HepG2 (cell line): ENCODE measurements around the gene ARFGEF3. TPM values are rescaled to one million over a fixed set of nuclear protein-coding genes. Genes with fewer than 3 reads are reported as not detected.
A peak's percentile ranks its signal among the peaks of the same experiment; 100 is the strongest.

Experiments
- ATAC-seq: fragments of 200-7000 bp; cut with Tn5 transposase; 3 replicates; pipeline ENCODE4 v1.9.1; 2020; ENCODE audit warnings: mild to moderate bottlenecking, moderate library complexity
- BruUV-seq: library from RNA; stranded (reverse); fragments of 400-500 nt; replicated peaks from 2 replicates; lab custom pipeline; 2021; lab: Mats Ljungman, UMichigan
- CTCF ChIA-PET: fragments of 300-600 bp; formaldehyde crosslinking; extraction: SDS; loops from one replicate; lab custom pipeline; 2021; ENCODE audit warnings: low total read pairs, inconsistent platforms, low intra/inter-chr PET ratio; lab: Yijun Ruan, JAX
- POLR2A ChIA-PET: fragments of 350-600 bp; sonication (Branson Sonifier 250); formaldehyde crosslinking; loops from one replicate; lab custom pipeline; 2020; ENCODE audit warnings: antibody characterized with exemption, inconsistent platforms; lab: Yijun Ruan, JAX
- DNase-seq: peaks from one replicate; pipeline ENCODE4 v3.0.0-alpha.2; 2015; ENCODE audit warnings: low spot score
- FAIRE-seq: peaks from 3 replicates; lab custom pipeline; 2011; peaks lifted over from hg19 to GRCh38; lab: Jason Lieb, UNC
- H2AFZ ChIP-seq: one replicate; pipeline ENCODE4 v1.6.1; 2011; ENCODE audit warnings: low read length, inconsistent platforms
- H3K27ac ChIP-seq: fragments of 300-600 bp; 3 replicates; pipeline ENCODE4 v1.8.0; 2011; ENCODE audit warnings: mixed run types, mild to moderate bottlenecking, mixed read lengths, low read length, inconsistent platforms; ENCODE audit not compliant: insufficient read depth; ENCODE audit errors: extremely low read length
- H3K27me3 ChIP-seq, 2 experiments: fragments of 200-600 bp in 1 of 2; 2 replicates in 1 of 2; 3 replicates in 1 of 2; pipeline versions ENCODE4 v1.6.0 to v1.8.0; 2011; ENCODE audit warnings: low read length in 2 of 2, mild to moderate bottlenecking in 2 of 2, moderate library complexity in 2 of 2, inconsistent platforms in 1 of 2; ENCODE audit not compliant: insufficient read depth in 2 of 2, control insufficient read depth in 1 of 2
- H3K36me3 ChIP-seq, 2 experiments: fragments of 200-600 bp in 1 of 2; replicated peaks in 1 of 2; 2 replicates in 1 of 2; 3 replicates in 1 of 2; pipeline versions ENCODE4 v1.5.1 to v1.8.0; 2011; ENCODE audit warnings: low read length in 2 of 2, inconsistent platforms in 1 of 2; ENCODE audit not compliant: insufficient read depth in 2 of 2, control insufficient read depth in 1 of 2
- H3K4me1 ChIP-seq: 2 replicates; pipeline ENCODE4 v1.5.1; 2012; ENCODE audit warnings: low read length, inconsistent platforms; ENCODE audit not compliant: insufficient read depth
- H3K4me2 ChIP-seq: 2 replicates; pipeline ENCODE4 v1.6.0; 2011; ENCODE audit warnings: low read depth, low read length, inconsistent platforms
- H3K4me3 ChIP-seq, 3 experiments: fragments of 200-600 bp in 1 of 3; sonication (generic), shearing (Covaris generic) in 1 of 3; replicated peaks in 1 of 3; 2 replicates each; pipeline ENCODE4 v1.5.1; 2011 to 2016; ENCODE audit warnings: low read length in 3 of 3, inconsistent platforms in 2 of 3, low read depth in 2 of 3, mild to moderate bottlenecking in 2 of 3, control low read depth in 1 of 3, mixed read lengths in 1 of 3; ENCODE audit not compliant: insufficient read depth in 1 of 3
- H3K79me2 ChIP-seq: one replicate; pipeline ENCODE4 v1.6.1; 2011; ENCODE audit warnings: low read length, inconsistent platforms; ENCODE audit not compliant: insufficient read depth
- H3K9ac ChIP-seq: 2 replicates; pipeline ENCODE4 v1.6.0; 2011; ENCODE audit warnings: mild to moderate bottlenecking, low read depth, low read length, inconsistent platforms; ENCODE audit not compliant: insufficient read depth
- H3K9me3 ChIP-seq: 2 replicates; pipeline ENCODE4 v1.5.1; 2012; ENCODE audit warnings: mild to moderate bottlenecking, low read length
- H4K20me1 ChIP-seq: 2 replicates; pipeline ENCODE4 v1.6.0; 2011; ENCODE audit warnings: inconsistent platforms, mild to moderate bottlenecking, low read length, moderate library complexity; ENCODE audit not compliant: insufficient read depth
- ATF1 ChIP-seq: IDR thresholded peaks from 2 replicates; pipeline ENCODE4 v1.6.1; 2016; ENCODE audit warnings: mild to moderate bottlenecking, control low read depth
- DMAP1 ChIP-seq: IDR thresholded peaks from 2 replicates; pipeline ENCODE4 v1.6.1; 2016
- FOXA3 ChIP-seq: IDR thresholded peaks from 2 replicates; pipeline ENCODE4 v1.6.1; 2016; ENCODE audit warnings: missing genetic modification reagents, missing compliant biosample characterization
- HNF4A ChIP-seq: sonication (generic); formaldehyde crosslinking; IDR thresholded peaks from 2 replicates; pipeline ENCODE4 v1.4.0; 2020; ENCODE audit warnings: missing genetic modification reagents
- SUZ12 ChIP-seq: fragments of 150-350 bp; IDR thresholded peaks from 2 replicates; pipeline ENCODE4 v1.6.1; 2014; ENCODE audit warnings: low read depth, low read length
- ZNF331 ChIP-seq: sonication (generic); formaldehyde crosslinking; IDR thresholded peaks from 2 replicates; pipeline ENCODE4 v1.4.0; 2020; ENCODE audit warnings: missing genetic modification reagents
- ZNF337 ChIP-seq: sonication (generic); formaldehyde crosslinking; IDR thresholded peaks from 2 replicates; pipeline ENCODE4 v1.5.1; 2020; ENCODE audit warnings: missing genetic modification reagents, low read depth, mild to moderate bottlenecking, borderline replicate concordance
- ZNF614 ChIP-seq: IDR thresholded peaks from 2 replicates; pipeline ENCODE4 v1.6.1; 2018; ENCODE audit warnings: missing biosample characterization, missing genetic modification reagents, inconsistent platforms, borderline replicate concordance
- ZNF644 ChIP-seq: IDR thresholded peaks from 2 replicates; pipeline ENCODE4 v1.6.1; 2016; ENCODE audit warnings: low read depth
- WGBS: methylation state at CpG from one replicate; pipeline ENCODE4 v1.1.6; 2017; ENCODE audit warnings: low lambda C conversion rate; 5-methylcytosine and 5-hydroxymethylcytosine counted together
- in situ Hi-C: cut with HindIII; loops from 2 replicates; pipeline ENCODE4 v1.10.0; 2017; ENCODE audit warnings: low pct_unique_long_range_greater_than_20kb; ENCODE audit not compliant: extremely low pct_ligation_motif_present
- intact Hi-C: fragments of 100-400 bp; cut with micrococcal nuclease; formaldehyde crosslinking; loops from one replicate; pipeline ENCODE4 v1.10.0; 2022; ENCODE audit not compliant: unreplicated experiment
- polyA plus RNA-seq, 8 experiments: library from polyadenylated mRNA; depleted of rRNA in 3 of 8; stranded (reverse) in 7 of 8; unstranded in 1 of 8; fragments of >200 nt; fragmentation: Illumina TruSeq in 4 of 8; extraction: Trizol in 4 of 8; gene quantifications; 2 replicates each; pipeline versions ENCODE4 v1.2.1 to v1.2.3, GENCODE V29; 2011 to 2016; ENCODE audit warnings: low read depth in 4 of 8, missing spikeins in 1 of 8, mixed read lengths in 1 of 8; ENCODE audit not compliant: insufficient read depth in 1 of 8
- total RNA-seq, 5 experiments: library from RNA; depleted of rRNA; stranded (reverse); fragments of >200 nt; fragmentation: Illumina TruSeq; extraction: Trizol; gene quantifications; 2 replicates each; pipeline ENCODE4 v1.2.3, GENCODE V29; 2016; ENCODE audit warnings: low read depth in 1 of 5

Gene ARFGEF3
- total and polyA plus RNA-seq, 2 of the 13 experiments (the other 11 are each of a cell fraction or from before 2014, with no cell fraction given) = 0.60 to 2.6 TPM

DNA sequence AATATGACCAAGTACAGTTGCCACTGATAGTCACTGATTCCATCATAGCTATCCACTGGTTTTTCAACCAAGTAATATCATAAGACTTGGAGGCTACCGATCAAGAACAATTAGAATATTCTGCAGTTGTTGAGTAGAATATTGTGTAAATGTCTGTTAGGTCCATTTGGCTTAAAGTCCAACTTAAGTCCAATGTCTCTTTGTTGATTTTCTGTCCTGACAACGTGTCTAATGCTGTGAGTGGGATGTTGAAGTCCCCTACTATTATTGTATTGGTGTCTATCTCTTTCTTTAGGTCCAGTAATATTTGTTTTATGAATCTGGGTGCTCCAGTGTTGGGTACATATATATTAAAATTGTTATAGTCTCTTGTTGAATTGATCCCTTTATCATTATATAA, 13.9 kb downstream of the ARFGEF3 start:
- FAIRE-seq (no peak), ATAC-seq (no peak)

DNA sequence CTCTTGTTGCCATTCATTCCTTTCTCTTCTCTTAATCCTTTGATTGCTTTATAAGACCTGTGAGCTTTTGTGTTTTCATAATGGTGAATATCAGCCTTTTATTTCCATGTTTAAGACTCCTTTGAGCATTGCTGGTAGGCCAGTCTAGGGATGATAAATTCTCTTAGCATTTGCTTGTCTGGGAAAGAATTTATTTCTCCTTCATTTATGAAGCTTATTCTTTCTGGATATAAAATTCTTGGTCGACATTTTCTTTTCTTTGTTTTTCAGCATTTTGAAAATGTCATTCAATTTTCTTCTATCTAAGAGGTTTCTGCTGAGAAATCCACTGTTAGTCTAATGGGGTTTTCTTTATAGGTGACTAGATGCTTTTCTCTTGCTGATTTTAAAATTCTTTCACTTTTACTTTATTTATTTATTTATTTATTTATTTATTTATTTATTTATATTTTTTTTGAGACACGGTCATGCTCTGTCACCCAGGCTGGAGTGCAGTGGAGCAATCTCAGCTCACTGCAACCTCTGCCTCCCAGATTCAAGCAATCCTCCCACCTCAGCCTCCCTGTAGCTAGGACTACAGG, 15.0 kb downstream of the ARFGEF3 start:
- Histone ChIP-seq H3K4me1 (peaks cover 7% of the 10 kb centered on the region; the same call in 1 of the 2 replicates), H3K4me2 (no peak overlapping the region), H3K4me3 (no peak overlapping the region), H3K27me3 (no peaks in the 10 kb centered on the region), H3K9me3 (peaks cover 20% of the 10 kb centered on the region), H3K9ac (no peak overlapping the region), H4K20me1 (no peaks in the 10 kb centered on the region), H2AFZ (no peak overlapping the region), H3K36me3 (no peaks in the 10 kb centered on the region), H3K27ac (no peak overlapping the region), H3K79me2 (no peaks in the 10 kb centered on the region)
- intact Hi-C loops (no loop called here), in situ Hi-C loops (no loop called here)
- FAIRE-seq = no peak
- WGBS = 60% methylated on average over 2 of the region's 2 CpGs
- ATAC-seq = no peak
- TF ChIP-seq DMAP1 (CRISPR knock-in tag) (no peak), ZNF337 (CRISPR knock-in tag) (peak; percentile 96; the same call in 1 of the 2 replicates)
- ChIA-PET CTCF (no interaction called here), POLR2A (no interaction called here)
- no TSS peak for BruUV-seq
- DNase-seq = no peak

More for the DNA sequence above, 13.9 kb downstream of the ARFGEF3 start:
- in situ Hi-C loops = no loop called here
- BruUV-seq = no TSS peak
- H3K4me1 ChIP-seq = peaks cover 7% of the 10 kb centered on the region; the same call in 1 of the 2 replicates
- no peak for DNase-seq
- CTCF ChIA-PET = no interaction called here
- no peaks in the 10 kb centered on the region for H3K27me3 ChIP-seq
- no peak overlapping the region for H3K27ac ChIP-seq
- H2AFZ ChIP-seq = no peak overlapping the region
- H4K20me1 ChIP-seq = no peaks in the 10 kb centered on the region
- H3K9me3 ChIP-seq = peaks cover 20% of the 10 kb centered on the region
- TF ChIP-seq ZNF331 (CRISPR knock-in tag) (no peak), ZNF644 (CRISPR knock-in tag) (0 out of 2 replicates have a peak, but pooled peaks have one; percentile 38), ZNF614 (peak; percentile 92), HNF4A (CRISPR knock-in tag) (peak; percentile 70), FOXA3 (CRISPR knock-in tag) (peak; percentile 35; the same call in 1 of the 2 replicates), ATF1 (no peak), SUZ12 (no peak)
- TF ChIP-seq, all 625 proteins: peak for 4
- Histone ChIP-seq H3K4me2 (no peak overlapping the region), H3K36me3 (no peaks in the 10 kb centered on the region), H3K79me2 (no peaks in the 10 kb centered on the region), H3K9ac (no peak overlapping the region), H3K4me3 (no peak overlapping the region)
- POLR2A ChIA-PET = no interaction called here
- intact Hi-C loops = no loop called here
- 13% methylated on average over 2 of the region's 2 CpGs for WGBS
